COLO668 (cell line): ENCODE measurements around the gene PDE4C.

Experiments
- DNase-seq: peaks from one replicate; lab custom pipeline; 2025; ENCODE audit not compliant: unreplicated experiment; lab: John Stamatoyannopoulos, UW

The PDE4C gene

DNA sequence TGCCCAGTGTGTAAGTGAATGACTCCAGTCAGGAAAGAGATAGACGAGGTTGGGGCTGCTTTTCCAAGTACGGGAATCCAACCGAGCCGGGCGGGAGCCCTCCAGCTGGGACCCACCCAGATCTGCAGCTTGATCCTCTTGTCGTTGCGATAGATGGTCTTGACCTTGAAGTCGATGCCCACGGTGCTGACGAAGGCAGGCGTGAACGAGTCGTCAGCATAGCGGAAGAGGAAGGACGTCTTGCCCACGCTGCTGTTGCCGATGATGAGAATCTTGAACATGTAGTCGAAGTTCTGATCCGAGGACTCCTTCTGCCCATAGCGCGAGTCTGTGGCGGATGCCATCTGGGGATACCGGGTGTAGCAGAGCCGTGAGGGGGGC lies 23.9 kb downstream of the PDE4C start:
- DNase-seq = no peak

DNA sequence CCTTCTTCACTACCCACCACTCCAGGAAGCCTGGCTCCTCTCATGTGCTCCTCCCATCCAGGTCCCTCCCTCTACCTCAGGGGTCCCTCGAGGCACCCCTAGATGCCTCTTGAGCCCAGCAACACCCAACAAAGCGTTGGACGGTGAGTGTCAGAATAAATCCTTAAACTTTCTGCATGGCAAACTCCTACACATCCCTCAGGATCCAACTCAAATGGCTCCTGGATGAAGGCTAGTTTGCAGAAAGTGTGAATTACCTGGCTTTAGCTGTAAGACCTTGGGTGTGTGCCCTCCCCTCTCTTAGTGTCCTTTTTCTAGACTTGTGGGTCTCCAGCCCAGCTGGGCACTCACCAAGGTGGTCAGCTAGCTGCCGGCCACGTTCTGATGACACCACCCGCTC lies 27.9 kb downstream of the PDE4C start:
- DNase-seq = no peak

DNA sequence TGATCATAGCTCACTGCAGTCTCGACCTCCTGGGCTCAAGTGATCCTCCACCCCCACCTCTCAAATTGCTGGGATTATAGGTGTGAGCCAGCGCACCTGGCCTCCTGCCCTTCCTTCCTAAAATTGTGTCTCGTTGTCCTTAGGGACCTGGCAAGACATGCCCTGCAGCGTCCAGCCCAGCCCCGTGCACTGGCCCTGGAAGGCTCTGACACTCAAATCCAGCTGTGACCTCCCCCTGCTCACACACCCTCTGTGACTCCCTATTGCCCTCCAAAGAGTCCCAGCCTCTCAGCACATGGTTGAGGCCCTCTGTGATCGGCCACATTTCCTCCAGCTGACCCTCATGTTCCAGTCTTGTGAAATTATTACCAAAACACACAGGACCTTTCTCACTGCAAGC lies 28.3 kb downstream of the PDE4C start:
- DNase-seq = no peak

DNA sequence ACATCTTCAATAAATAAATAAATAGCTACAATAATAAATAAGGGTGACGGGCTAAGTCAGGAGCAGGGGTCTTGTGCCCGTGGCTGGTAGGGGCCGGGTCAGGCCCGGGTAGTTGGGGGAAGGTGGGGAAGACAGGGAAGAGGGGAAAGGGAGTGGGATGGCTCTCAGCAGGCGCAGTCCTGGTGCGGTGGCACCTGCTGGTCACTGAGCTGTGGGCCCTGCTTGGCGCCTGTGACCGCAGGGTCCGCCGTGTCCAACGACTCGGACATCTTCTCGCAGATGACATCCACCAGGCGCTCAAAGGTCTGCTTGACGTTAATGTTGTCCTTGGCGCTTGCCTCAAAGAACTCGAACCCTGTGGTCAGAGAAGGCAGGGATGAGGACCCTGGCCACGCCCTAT lies 28.9 kb downstream of the PDE4C start:
- no peak for DNase-seq

DNA sequence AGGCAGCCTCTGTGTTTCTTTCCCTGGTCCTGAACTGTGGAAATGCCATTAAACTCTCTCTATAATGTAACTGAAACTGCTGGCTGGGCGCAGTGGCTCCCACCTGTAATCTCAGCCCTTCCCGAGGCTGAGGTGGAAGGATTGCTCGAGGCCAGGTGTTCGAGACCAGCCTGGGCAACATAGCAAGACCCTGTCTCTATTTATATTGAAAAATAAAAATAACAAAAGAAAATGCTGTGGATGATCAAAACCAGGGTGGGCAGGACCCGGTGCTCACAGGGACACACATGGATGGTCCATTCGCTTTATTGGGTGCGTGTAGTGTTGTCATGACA lies 29.8 kb downstream of the PDE4C start:
- no peak for DNase-seq

DNA sequence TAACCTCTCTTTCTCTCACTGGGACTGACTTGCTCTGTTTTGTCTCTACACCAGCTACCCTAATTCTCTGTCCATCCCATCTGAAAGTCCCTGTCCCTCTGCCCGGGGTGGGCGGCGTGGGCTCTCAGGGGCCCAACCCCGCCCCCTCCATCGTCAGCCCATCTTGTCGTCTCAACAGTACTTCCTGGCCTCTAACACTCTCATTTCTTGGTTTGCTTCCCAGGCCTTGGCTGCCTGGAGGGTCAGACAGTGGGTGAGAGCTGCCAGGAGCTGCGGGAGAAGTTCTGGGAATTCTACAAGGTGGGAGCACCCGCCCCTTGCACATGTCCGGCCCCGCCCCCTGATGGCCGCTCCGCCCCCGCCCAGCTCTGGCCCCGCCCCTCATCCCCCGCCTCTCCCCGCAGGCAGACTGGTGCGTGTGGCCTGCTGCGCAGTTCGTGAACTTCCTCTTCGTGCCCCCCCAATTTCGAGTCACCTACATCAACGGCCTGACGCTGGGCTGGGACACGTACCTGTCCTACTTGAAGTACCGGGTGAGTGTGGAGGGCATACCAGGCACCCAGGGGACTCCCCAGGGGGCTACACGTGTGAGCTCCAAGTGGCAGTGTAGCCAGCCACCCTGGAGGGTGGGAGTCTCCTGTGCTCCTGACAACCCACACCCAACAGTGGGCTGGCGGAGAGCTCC lies 31.5 kb downstream of the PDE4C start:
- DNase-seq = no peak

GRCh38 chr19:18194181-18194530 lies 32.1 kb downstream of the PDE4C start:
- no peak for DNase-seq

- DNase-seq = peak; percentile 36
These were observed 32.7 kb downstream of the PDE4C start for GRCh38 chr19:18193388-18194180.

GRCh38 chr19:18192673-18193387 lies 33.4 kb downstream of the PDE4C start, which contains the start of gene MPV17L2:
Gene MPV17L2, plus strand, starts transcription at chr19:18193218. Its CDS starts 64 bp downstream, at chr19:18193282.
- DNase-seq = peak; percentile 100

DNA sequence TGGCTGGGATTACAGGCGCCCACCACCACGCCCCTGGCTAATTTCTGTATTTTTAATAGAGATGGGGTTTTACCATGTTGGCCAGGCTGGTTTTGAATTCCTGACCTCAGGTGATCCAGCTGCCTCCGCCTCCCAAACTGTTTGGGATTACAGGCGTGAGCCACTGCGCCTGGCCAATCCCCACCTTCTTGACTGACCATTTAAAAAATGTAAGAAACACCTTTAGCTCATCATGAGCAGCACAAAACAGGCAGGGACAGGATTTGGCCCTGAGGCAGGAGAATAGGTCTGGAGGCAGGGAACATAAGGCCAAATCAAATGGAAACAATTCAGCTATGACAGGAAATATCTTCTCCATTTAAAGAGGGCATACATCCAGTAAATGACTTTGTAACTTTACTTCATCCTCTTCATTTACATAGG lies 34.6 kb downstream of the PDE4C start:
- DNase-seq = no peak

GRCh38 chr19:18190278-18190677 lies 36.0 kb downstream of the PDE4C start:
- DNase-seq = no peak

DNA sequence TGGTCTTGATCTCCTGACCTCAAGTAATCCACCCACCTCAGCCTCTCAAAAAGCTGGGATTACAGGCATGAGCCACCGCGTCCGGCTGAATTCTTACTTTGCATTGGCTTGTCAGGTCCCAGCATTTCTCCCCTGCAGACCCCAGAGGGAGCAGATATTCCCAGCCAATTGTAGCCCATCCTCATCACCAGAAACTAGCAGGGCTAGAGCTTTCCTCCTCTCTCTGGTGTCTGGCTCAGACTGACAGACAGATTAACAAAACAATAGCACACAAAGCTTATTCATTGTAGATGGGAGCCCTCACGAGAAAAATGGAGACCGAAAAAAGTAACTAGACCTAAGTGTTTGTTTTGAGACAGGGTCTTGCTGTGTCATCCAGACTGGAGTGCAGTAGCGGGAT lies 40.7 kb downstream of the PDE4C start:
- no peak for DNase-seq

DNA sequence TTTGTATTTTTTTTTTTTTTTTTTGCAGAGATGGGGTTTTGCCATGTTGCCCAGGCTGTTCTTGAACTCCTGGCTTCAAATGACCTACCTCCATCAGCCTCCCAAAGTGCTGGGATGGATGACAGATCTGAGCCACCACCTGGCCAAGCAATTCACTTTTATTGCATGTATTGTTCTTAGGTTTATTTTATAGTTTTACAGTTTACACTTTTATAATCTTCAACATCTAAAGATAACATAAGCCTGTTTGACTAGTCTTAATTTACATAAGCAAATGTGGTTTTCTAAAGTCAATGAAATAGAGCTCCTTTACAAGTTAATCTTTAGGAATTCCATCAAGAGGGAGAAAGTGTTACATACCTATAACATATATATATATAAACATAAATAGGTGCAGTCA lies 42.7 kb downstream of the PDE4C start:
- DNase-seq = no peak

- DNase-seq = no peak
These were observed 46.3 kb downstream of the PDE4C start for GRCh38 chr19:18179957-18180356.

GRCh38 chr19:18176367-18177310 lies 49.6 kb downstream of the PDE4C start:
- DNase-seq = no peak

DNA sequence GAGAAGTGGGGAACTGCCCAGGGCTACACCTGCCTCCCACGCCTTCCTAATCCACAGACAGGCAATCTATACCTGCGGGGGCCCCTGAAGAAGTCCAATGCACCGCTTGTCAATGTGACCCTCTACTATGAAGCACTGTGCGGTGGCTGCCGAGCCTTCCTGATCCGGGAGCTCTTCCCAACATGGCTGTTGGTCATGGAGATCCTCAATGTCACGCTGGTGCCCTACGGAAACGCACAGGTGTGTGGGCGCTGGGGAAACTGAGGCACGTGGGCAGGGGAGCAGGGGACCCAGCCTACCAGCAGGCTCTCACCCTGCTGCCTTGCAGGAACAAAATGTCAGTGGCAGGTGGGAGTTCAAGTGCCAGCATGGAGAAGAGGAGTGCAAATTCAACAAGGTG lies 51.3 kb downstream of the PDE4C start:
- no peak for DNase-seq
